ENCODE measurements around the gene HEBP1.

GRCh38 chr12:13008741-13009380 lies 8.8 kb upstream of the HEBP1 start:
- no peak for TF ChIP-seq CTCF (IDR thresholded peaks at IDR 0.05)
- TF ChIP-seq POLR2A (IDR thresholded peaks at IDR 0.05), result no peak

Data from vagina (tissue), 2 donors.